HG03342 (cell line): ENCODE data around the gene NEURL1.
"Not testable (repeated sequence)": the region's sequence is repeated elsewhere in the genome, so short reads cannot be mapped to it uniquely, and the experiment has no call there.

Source experiments
- ATAC-seq: cut with Tn5 transposase; IDR thresholded peaks from one replicate; pipeline ENCODE4 v1.9.1; 2021; ENCODE audit warnings: mild to moderate bottlenecking, moderate library complexity; ENCODE audit not compliant: unreplicated experiment

Gene NEURL1

GRCh38 chr10:103603382-103603781 is 109.9 kb downstream of the NEURL1 start:
- no peak for ATAC-seq

- ATAC-seq: no peak
Observed at GRCh38 chr10:103605359-103606096, 112.0 kb downstream of the NEURL1 start.

- not testable (repeated sequence) for ATAC-seq
Observed at GRCh38 chr10:103606097-103606438, 112.6 kb downstream of the NEURL1 start.

GRCh38 chr10:103607051-103607450 is 113.5 kb downstream of the NEURL1 start:
- ATAC-seq: not testable (repeated sequence)

GRCh38 chr10:103608056-103608455 is 114.6 kb downstream of the NEURL1 start:
- not testable (repeated sequence) for ATAC-seq

GRCh38 chr10:103609231-103610082 is 116.0 kb downstream of the NEURL1 start:
- ATAC-seq: no peak

DNA sequence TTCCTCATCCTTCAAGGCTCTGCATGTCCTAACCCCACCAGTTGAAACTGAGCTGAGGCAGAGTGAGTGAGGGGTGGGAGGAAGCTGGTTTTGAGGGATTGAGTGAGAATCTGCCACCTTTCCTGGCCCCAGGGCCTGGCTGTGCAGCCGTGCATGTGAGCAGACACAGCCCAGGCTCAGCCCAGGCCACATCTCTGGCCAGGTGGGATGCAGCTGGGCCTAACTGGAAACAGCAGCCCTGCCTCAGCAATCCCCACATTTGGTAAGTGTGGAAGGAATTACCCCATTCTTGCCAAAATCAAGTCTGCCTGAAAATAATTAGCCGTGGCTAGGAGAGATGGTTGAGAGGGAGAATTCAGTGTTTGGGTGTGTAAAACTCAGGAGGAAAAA is 116.6 kb downstream of the NEURL1 start:
- ATAC-seq: no peak

GRCh38 chr10:103610921-103611511 is 117.5 kb downstream of the NEURL1 start:
- no peak for ATAC-seq

DNA sequence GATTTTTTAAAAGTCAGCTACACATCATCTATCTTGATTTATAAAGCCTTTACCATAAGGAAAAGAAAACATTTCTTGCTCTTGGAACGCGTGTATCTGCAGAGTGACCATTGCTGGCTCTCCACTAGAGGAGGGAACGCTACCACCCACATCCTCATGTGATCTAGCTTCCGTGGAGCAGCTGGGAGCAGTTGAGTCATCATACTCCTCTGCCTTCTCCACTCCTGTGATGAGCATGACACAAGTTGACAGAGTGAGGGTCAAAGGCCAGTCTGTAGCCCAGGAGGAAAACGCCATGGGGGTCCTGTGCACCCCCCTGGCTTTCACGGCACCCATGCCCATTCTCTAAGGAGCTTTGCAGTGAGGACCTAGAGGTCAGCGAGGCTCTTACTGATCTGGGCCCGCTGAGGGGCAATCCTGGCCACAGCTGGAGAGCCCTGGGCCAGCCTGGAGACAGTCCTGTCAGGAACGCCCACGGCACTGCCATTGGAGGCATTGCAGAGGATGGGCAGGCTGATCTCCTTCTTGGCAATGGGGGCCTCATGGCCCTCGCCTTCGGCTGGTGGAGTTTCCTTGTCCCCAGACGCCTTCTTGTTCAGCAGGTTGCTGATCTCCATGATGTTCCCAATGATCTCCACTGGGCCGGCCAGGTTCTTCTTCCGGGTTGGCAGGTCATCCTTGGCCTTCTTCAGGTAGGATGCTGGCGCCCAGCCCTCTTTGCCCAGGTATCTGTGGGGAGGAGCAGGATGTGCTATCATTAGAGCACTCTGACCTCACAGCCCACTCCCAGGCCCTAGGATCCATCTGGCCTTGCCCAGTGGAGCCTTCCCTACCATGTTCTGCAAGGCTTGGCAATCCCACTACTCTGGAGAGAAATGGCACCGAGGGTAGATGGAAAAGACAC is 119.2 kb downstream of the NEURL1 start:
- no peak for ATAC-seq

GRCh38 chr10:103613616-103614015 is 120.1 kb downstream of the NEURL1 start:
- no peak for ATAC-seq

GRCh38 chr10:103614306-103615158 is 121.0 kb downstream of the NEURL1 start:
- ATAC-seq: no peak

- ATAC-seq: no peak
Observed at GRCh38 chr10:103616705-103617601, 123.4 kb downstream of the NEURL1 start.

GRCh38 chr10:103617602-103618385 is 124.3 kb downstream of the NEURL1 start:
- no peak for ATAC-seq

- no peak for ATAC-seq
Observed at GRCh38 chr10:103618575-103619423, 125.3 kb downstream of the NEURL1 start.

GRCh38 chr10:103619424-103620351 is 126.2 kb downstream of the NEURL1 start:
- no peak for ATAC-seq

GRCh38 chr10:103620352-103620740 is 126.8 kb downstream of the NEURL1 start:
- no peak for ATAC-seq
